GM12878 (cell line): ENCODE results near the gene HNRNPF. TPM values are rescaled to one million over a fixed set of nuclear protein-coding genes. Genes with fewer than 3 reads are reported as not detected.

Source experiments
- ATAC-seq: fragments of 200-7000 bp; cut with Tn5 transposase; 3 replicates; pipeline ENCODE4 v1.9.1; 2020; ENCODE audit warnings: mild to moderate bottlenecking, moderate library complexity
- BruUV-seq: library from RNA; stranded (reverse); fragments of 400-500 nt; replicated peaks from 2 replicates; lab custom pipeline; 2021; lab: Mats Ljungman, UMichigan
- CTCF ChIA-PET: fragments of 300-600 bp; sonication (Branson Sonifier 250); formaldehyde crosslinking; extraction: SDS; loops from one replicate; lab custom pipeline; 2021; ENCODE audit warnings: inconsistent platforms; lab: Yijun Ruan, JAX
- POLR2A ChIA-PET: fragments of 350-600 bp; formaldehyde crosslinking; extraction: SDS; loops from one replicate; lab custom pipeline; 2021; ENCODE audit warnings: inconsistent platforms; lab: Charles Lee
- RAD21 ChIA-PET: fragments of 300-600 bp; sonication (Branson Sonifier 250); formaldehyde crosslinking; loops from one replicate; lab custom pipeline; 2023; ENCODE audit warnings: antibody characterized with exemption; ENCODE audit not compliant: unreplicated experiment; lab: Charles Lee
- SMC1A ChIA-PET: fragments of 300-600 bp; sonication (Branson Sonifier 250); formaldehyde crosslinking; loops from one replicate; lab custom pipeline; 2023; ENCODE audit not compliant: unreplicated experiment, uncharacterized antibody; lab: Charles Lee
- DNase-seq: peaks from one replicate; pipeline ENCODE4 v3.0.0-alpha.2; 2011; ENCODE audit warnings: low read depth, low spot score
- FAIRE-seq: peaks from 3 replicates; lab custom pipeline; 2011; peaks lifted over from hg19 to GRCh38; lab: Jason Lieb, UNC
- H2AFZ ChIP-seq: 2 replicates; pipeline ENCODE4 v1.6.0; 2011; ENCODE audit warnings: low read depth, low read length, control low read depth; ENCODE audit not compliant: control insufficient read depth
- H3K27ac ChIP-seq: 2 replicates; pipeline ENCODE4 v1.5.1; 2011; ENCODE audit warnings: control low read depth; ENCODE audit not compliant: control insufficient read depth, insufficient read depth
- H3K27me3 ChIP-seq, 2 experiments: replicated peaks in 1 of 2; 2 replicates each; pipeline versions ENCODE4 v1.6.0 to v1.6.1; 2011; ENCODE audit warnings: low read length in 1 of 2; ENCODE audit not compliant: control insufficient read depth in 2 of 2, insufficient read depth in 2 of 2
- H3K36me3 ChIP-seq, 2 experiments: 2 replicates each; pipeline ENCODE4 v1.5.1; 2011; ENCODE audit warnings: low read length in 1 of 2; ENCODE audit not compliant: control insufficient read depth in 2 of 2, insufficient read depth in 2 of 2
- H3K4me1 ChIP-seq: 2 replicates; pipeline ENCODE4 v1.6.1; 2011; ENCODE audit warnings: mild to moderate bottlenecking, low read length, moderate library complexity, mixed read lengths; ENCODE audit not compliant: control insufficient read depth, insufficient read depth
- H3K4me2 ChIP-seq: 2 replicates; pipeline ENCODE4 v1.6.0; 2011; ENCODE audit warnings: control low read depth; ENCODE audit not compliant: control insufficient read depth, insufficient read depth
- H3K4me3 ChIP-seq: fragments of 200-600 bp; sonication (generic); 2 replicates; pipeline ENCODE4 v1.5.1; 2016
- H3K79me2 ChIP-seq: 2 replicates; pipeline ENCODE4 v1.6.0; 2011; ENCODE audit warnings: low read length; ENCODE audit not compliant: control insufficient read depth, insufficient read depth
- H3K9ac ChIP-seq: 2 replicates; pipeline ENCODE4 v1.8.0; 2011; ENCODE audit warnings: low read length, control low read depth, mixed read lengths; ENCODE audit not compliant: control insufficient read depth, insufficient read depth
- H3K9me3 ChIP-seq: replicated peaks from 3 replicates; pipeline ENCODE4 v1.5.1; 2011; ENCODE audit warnings: mild to moderate bottlenecking, low read length; ENCODE audit not compliant: control insufficient read depth, insufficient read depth
- H4K20me1 ChIP-seq: 2 replicates; pipeline ENCODE4 v1.6.0; 2011; ENCODE audit not compliant: control insufficient read depth, insufficient read depth
- ASH2L ChIP-seq: fragments of 300-600, 200-600 bp; sonication (generic); IDR thresholded peaks from 2 replicates; pipeline ENCODE4 v1.6.1; 2017; ENCODE audit warnings: low read depth, mild to moderate bottlenecking, borderline replicate concordance
- DPF2 ChIP-seq: fragments of 450-650 bp; IDR thresholded peaks from 2 replicates; pipeline ENCODE4 v1.6.1; 2017; ENCODE audit warnings: mild to moderate bottlenecking
- HDGF ChIP-seq: fragments of 450-650 bp; IDR thresholded peaks from 2 replicates; pipeline ENCODE4 v1.6.1; 2016; ENCODE audit warnings: antibody characterized with exemption
- MYC ChIP-seq: IDR thresholded peaks from 2 replicates; pipeline ENCODE4 v1.6.1; 2011; ENCODE audit warnings: mild to moderate bottlenecking, low read length, moderate library complexity, inconsistent platforms; ENCODE audit not compliant: insufficient read depth, insufficient replicate concordance, insufficient read length, severe bottlenecking
- NR2C2 ChIP-seq: IDR thresholded peaks from 2 replicates; pipeline ENCODE4 v1.6.1; 2011; ENCODE audit warnings: borderline replicate concordance, low read depth; ENCODE audit not compliant: control insufficient read depth, insufficient read length
- SP1 ChIP-seq: IDR thresholded peaks from one replicate; pipeline ENCODE4 v1.6.1; 2011; ENCODE audit warnings: low read depth, low read length
- SUPT20H ChIP-seq: IDR thresholded peaks from 2 replicates; pipeline ENCODE4 v1.6.1; 2011; ENCODE audit warnings: low read depth, mild to moderate bottlenecking, low read length, moderate library complexity, borderline replicate concordance; ENCODE audit not compliant: control insufficient read depth
- ZNF274 ChIP-seq: IDR thresholded peaks from one replicate; pipeline ENCODE4 v1.8.0; 2011; ENCODE audit not compliant: insufficient read length, insufficient read depth
- WGBS: methylation state at CpG from one replicate; pipeline ENCODE4 v1.1.6; 2016; ENCODE audit warnings: low lambda C conversion rate; ENCODE audit not compliant: insufficient replicate concordance, insufficient coverage; ENCODE audit errors: missing lambda C conversion rate; 5-methylcytosine and 5-hydroxymethylcytosine counted together
- in situ Hi-C: fragments of 300-500 bp; cut with MboI; formaldehyde crosslinking; loops from 9 replicates; pipeline ENCODE4 v1.14.3; 2018; ENCODE audit warnings: mixed read lengths
- intact Hi-C: fragments of 100-400 bp; cut with micrococcal nuclease; formaldehyde crosslinking; loops from one replicate; pipeline ENCODE4 v1.14.2; 2022; ENCODE audit not compliant: unreplicated experiment
- polyA plus RNA-seq, 11 experiments: library from polyadenylated mRNA; depleted of rRNA in 4 of 11; unstranded in 6 of 11; stranded (reverse) in 5 of 11; fragments of >200 nt; fragmentation: Nextera tagmentation in 4 of 11; fragmentation: Illumina TruSeq in 1 of 11; extraction: Ambion mirVana in 4 of 11; extraction: Trizol in 1 of 11; gene quantifications; 1 replicate in 1 of 11; 2 replicates in 10 of 11; pipeline versions ENCODE4 v1.2.1 to v1.2.3, GENCODE V29; 2011 to 2016; ENCODE audit warnings: inconsistent platforms in 2 of 11, missing spikeins in 2 of 11, low read depth in 1 of 11
- total RNA-seq, 4 experiments: library from RNA; depleted of rRNA in 3 of 4; stranded (reverse); fragments of >200 nt in 3 of 4; fragmentation: Illumina TruSeq in 1 of 4; extraction: Trizol in 1 of 4; gene quantifications; 2 replicates each; pipeline versions ENCODE4 v1.2.1 to v1.2.3, GENCODE V29; 2013 to 2021

HNRNPF gene
- total and polyA plus RNA-seq, 10 of the 15 experiments (the other 5 are each of a cell fraction or from before 2014, with no cell fraction given): 156 to 373 (median 293) TPM

- no peak for DNase-seq
- intact Hi-C loops: loop anchor here (10.0 kb wide), 1 partner anchor 765 kb away; the partner anchor contains the start of gene ZNF33B
Measured at GRCh38 chr10:43399320-43400310, 9.4 kb downstream of the HNRNPF start.

DNA sequence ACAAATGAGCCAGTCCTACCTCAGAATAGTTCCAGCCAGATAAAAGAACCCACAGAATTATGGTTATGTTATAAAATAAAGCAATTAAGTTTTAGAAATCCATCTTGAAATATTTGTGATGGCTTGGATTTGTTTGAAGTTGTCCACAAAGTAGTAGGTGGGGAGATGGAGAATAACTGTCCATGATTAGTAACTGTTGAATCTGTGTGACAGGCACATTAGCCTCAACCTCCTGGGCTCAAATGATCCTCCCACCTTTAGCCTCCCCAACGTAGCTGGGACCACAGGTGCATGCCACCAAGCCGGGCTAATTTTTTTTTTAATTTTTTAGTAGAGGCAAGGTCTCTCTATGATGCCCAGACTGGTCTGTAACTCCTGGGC lies 10.1 kb downstream of the HNRNPF start:
- POLR2A ChIA-PET: interaction anchor here (1.3 to 2.8 kb wide), 2 partner anchors 8 to 10 kb away, joined by 6 to 8 read pairs; partner anchors contain the start of gene HNRNPF
- H3K27me3 ChIP-seq: no peaks in the 10 kb centered on the region
- peaks cover 12% of the 10 kb centered on the region for H4K20me1 ChIP-seq
- peak overlapping the region; percentile 90; the same call in 1 of the 2 replicates for H3K27ac ChIP-seq
- no TSS peak for BruUV-seq
- intact Hi-C loops (loop anchor here (10.0 kb wide), 1 partner anchor 764 kb away; the partner anchor contains the start of gene ZNF33B), in situ Hi-C loops (loop anchor here (5.0 to 25.0 kb wide), 3 partner anchors 53 to 612 kb away; partner anchors contain the start of gene BMS1)
- ATAC-seq: no peak
- CTCF ChIA-PET: interaction anchor here (1.3 kb wide), 1 partner anchor 107 kb away, joined by 3 read pairs; no protein-coding TSS in a partner anchor
- no peak overlapping the region for H2AFZ ChIP-seq
- H3K4me2 ChIP-seq: peak overlapping the region; percentile 85
- TF ChIP-seq ASH2L: no peak
- no peak for TF ChIP-seq ZNF274
- TF ChIP-seq SUPT20H: no peak
- TF ChIP-seq NR2C2: no peak
- TF ChIP-seq DPF2: no peak
- TF ChIP-seq MYC: no peak
- DNase-seq: no peak
- SMC1A ChIA-PET: interaction anchor here (2.8 kb wide), 1 partner anchor 20 kb away, joined by 18 read pairs; no protein-coding TSS in a partner anchor
- peak overlapping the region; percentile 45; the same call in 1 of the 2 replicates for H3K9ac ChIP-seq
- 0% methylated on average over 2 of the region's 2 CpGs for WGBS
- H3K79me2 ChIP-seq: peaks cover 99% of the 10 kb centered on the region
- RAD21 ChIA-PET: interaction anchor here (1.4 kb wide), 1 partner anchor 10 kb away, joined by 3 read pairs; the partner anchor contains the start of gene HNRNPF
- peaks cover 37% of the 10 kb centered on the region for H3K4me1 ChIP-seq
- H3K9me3 ChIP-seq: no peaks in the 10 kb centered on the region
- H3K36me3 ChIP-seq: peaks cover 3 to 16% of the 10 kb centered on the region in 2 experiments; a peak in 3 of 4 replicates
- no peak for FAIRE-seq
- peak overlapping the region; percentile 66 for H3K4me3 ChIP-seq

More at GRCh38 chr10:43399320-43400310, 9.4 kb downstream of the HNRNPF start:
- Histone ChIP-seq H4K20me1 (peaks cover 12% of the 10 kb centered on the region), H3K4me3 (peak overlapping the region; percentile 66; the same call in 1 of the 2 replicates), H3K27me3 (no peaks in the 10 kb centered on the region), H3K9me3 (no peaks in the 10 kb centered on the region), H3K4me1 (peaks cover 34% of the 10 kb centered on the region), H3K79me2 (peaks cover 99% of the 10 kb centered on the region), H2AFZ (no peak overlapping the region), H3K27ac (peak overlapping the region; percentile 50), H3K36me3 (peaks cover 2 to 13% of the 10 kb centered on the region in 2 experiments; a peak in 3 of 4 replicates), H3K4me2 (peak overlapping the region; percentile 85), H3K9ac (peak overlapping the region; percentile 29; the same call in 1 of the 2 replicates)
- in situ Hi-C loops: loop anchor here (5.0 to 25.0 kb wide), 7 partner anchors 53 to 1565 kb away; partner anchors contain the start of genes BMS1, CSGALNACT2 and ZNF33B
- ChIA-PET RAD21 (interaction anchor here (1.4 kb wide), 1 partner anchor 9 kb away, joined by 3 read pairs; the partner anchor contains the start of gene HNRNPF), SMC1A (interaction anchor here (2.8 kb wide), 1 partner anchor 19 kb away, joined by 18 read pairs; no protein-coding TSS in a partner anchor), CTCF (interaction anchor here (1.3 kb wide), 1 partner anchor 108 kb away, joined by 3 read pairs; no protein-coding TSS in a partner anchor), POLR2A (interaction anchor here (1.2 to 2.3 kb wide), 2 partner anchors 10 to 14 kb away, joined by 3 to 10 read pairs; partner anchors contain the start of gene HNRNPF)
- FAIRE-seq (no peak), ATAC-seq (no peak)
- TF ChIP-seq HDGF (0 out of 2 replicates have a peak, but pooled peaks have one; percentile 46), SP1 (no peak)
- BruUV-seq: no TSS peak
- WGBS: 49% methylated on average over 5 of the region's 5 CpGs
